Measurements from ENCODE around the gene KDM1B.
A peak's percentile ranks its signal among the peaks of the same experiment; 100 is the strongest.
"Not testable (repeated sequence)": the region's sequence is repeated elsewhere in the genome, so short reads cannot be mapped to it uniquely, and the experiment has no call there.

KDM1B gene

GRCh38 chr6:18160911-18161310 is 5.7 kb downstream of the KDM1B start:
- no peak for DNase-seq (ENCODE audit: low read depth)
- H3K4me3 ChIP-seq (ENCODE audit: control insufficient read depth, low read depth, low read length) = no peak overlapping the region
- TF ChIP-seq CTCF (conservative IDR thresholded peaks at IDR 0.05; ENCODE audit: control insufficient read depth, insufficient read depth, low read depth, low read length) = no peak

- H3K4me3 ChIP-seq (ENCODE audit: control insufficient read depth, low read depth, low read length) = no peak overlapping the region
- no peak for DNase-seq (ENCODE audit: low read depth)
- no peak for TF ChIP-seq CTCF (conservative IDR thresholded peaks at IDR 0.05; ENCODE audit: control insufficient read depth, insufficient read depth, low read depth, low read length)
These were observed 6.2 kb downstream of the KDM1B start for GRCh38 chr6:18161431-18161830.

GRCh38 chr6:18162401-18162800 is 7.2 kb downstream of the KDM1B start:
- TF ChIP-seq CTCF (conservative IDR thresholded peaks at IDR 0.05; ENCODE audit: control insufficient read depth, insufficient read depth, low read depth, low read length) = no peak
- DNase-seq (ENCODE audit: low read depth) = no peak
- H3K4me3 ChIP-seq (ENCODE audit: control insufficient read depth, low read depth, low read length) = no peak overlapping the region

GRCh38 chr6:18165751-18166150 is 10.5 kb downstream of the KDM1B start:
- DNase-seq (ENCODE audit: low read depth) = peak; percentile 42
- H3K4me3 ChIP-seq (ENCODE audit: control insufficient read depth, low read depth, low read length) = no peak overlapping the region
- TF ChIP-seq CTCF (conservative IDR thresholded peaks at IDR 0.05; ENCODE audit: control insufficient read depth, insufficient read depth, low read depth, low read length) = no peak

- no peak overlapping the region for H3K4me3 ChIP-seq (ENCODE audit: control insufficient read depth, low read depth, low read length)
- no peak for TF ChIP-seq CTCF (conservative IDR thresholded peaks at IDR 0.05; ENCODE audit: control insufficient read depth, insufficient read depth, low read depth, low read length)
- DNase-seq (ENCODE audit: low read depth) = no peak
These were observed 11.3 kb downstream of the KDM1B start for GRCh38 chr6:18166312-18167036.

- TF ChIP-seq CTCF (conservative IDR thresholded peaks at IDR 0.05; ENCODE audit: control insufficient read depth, insufficient read depth, low read depth, low read length) = no peak
- no peak for DNase-seq (ENCODE audit: low read depth)
- H3K4me3 ChIP-seq (ENCODE audit: control insufficient read depth, low read depth, low read length) = no peak overlapping the region
These were observed 13.0 kb downstream of the KDM1B start for GRCh38 chr6:18168264-18168663.

- H3K4me3 ChIP-seq (ENCODE audit: control insufficient read depth, low read depth, low read length) = no peak overlapping the region
- no peak for DNase-seq (ENCODE audit: low read depth)
- no peak for TF ChIP-seq CTCF (conservative IDR thresholded peaks at IDR 0.05; ENCODE audit: control insufficient read depth, insufficient read depth, low read depth, low read length)
These were observed 16.6 kb downstream of the KDM1B start for GRCh38 chr6:18171871-18172270.

- not testable (repeated sequence) for DNase-seq (ENCODE audit: low read depth); H3K4me3 ChIP-seq (ENCODE audit: control insufficient read depth, low read depth, low read length)
These were observed 21.0 kb downstream of the KDM1B start for GRCh38 chr6:18176198-18176597.

All from fibroblast of mammary gland (primary cell).